Fibroblast of lung (primary cell): ENCODE data around the gene ZCCHC7.

Experiments
- EZH2 ChIP-seq: IDR thresholded peaks from 2 replicates; pipeline ENCODE4 v1.5.1; 2012; ENCODE audit warnings: low read length, control low read depth, mild to moderate bottlenecking; ENCODE audit errors: missing control alignments
- TF ChIP-seq, protein P1 (sequence below), 2 donors: IDR thresholded peaks in 1 of 2; conservative IDR thresholded peaks in 1 of 2; 1 replicate in 1 of 2; 2 replicates in 1 of 2; pipeline ENCODE4 v1.5.1; 2011 to 2012; ENCODE audit warnings: low read length in 2 of 2, control low read depth in 1 of 2, inconsistent platforms in 1 of 2, low read depth in 1 of 2, mild to moderate bottlenecking in 1 of 2

DNA sequence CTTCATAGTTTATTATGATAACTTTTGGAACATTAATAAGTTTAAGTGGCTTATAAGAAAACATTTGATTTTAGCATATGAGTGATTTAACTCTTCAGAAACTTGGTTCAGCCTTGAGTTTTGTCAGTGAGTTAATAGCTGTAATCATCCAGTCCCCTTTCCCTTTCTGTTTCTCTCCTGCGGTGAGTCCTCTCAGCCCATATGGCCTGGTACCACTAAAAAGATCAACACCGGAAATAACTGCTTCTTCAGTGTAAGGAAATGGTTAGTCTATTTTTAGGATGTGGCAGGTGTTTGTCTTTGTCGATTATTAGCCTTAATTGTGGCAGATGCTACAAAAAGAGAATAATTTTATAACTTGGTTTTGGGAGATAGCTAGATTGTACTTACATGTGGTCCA is 181.9 kb downstream of the ZCCHC7 start:
- TF ChIP-seq, protein P1, sequence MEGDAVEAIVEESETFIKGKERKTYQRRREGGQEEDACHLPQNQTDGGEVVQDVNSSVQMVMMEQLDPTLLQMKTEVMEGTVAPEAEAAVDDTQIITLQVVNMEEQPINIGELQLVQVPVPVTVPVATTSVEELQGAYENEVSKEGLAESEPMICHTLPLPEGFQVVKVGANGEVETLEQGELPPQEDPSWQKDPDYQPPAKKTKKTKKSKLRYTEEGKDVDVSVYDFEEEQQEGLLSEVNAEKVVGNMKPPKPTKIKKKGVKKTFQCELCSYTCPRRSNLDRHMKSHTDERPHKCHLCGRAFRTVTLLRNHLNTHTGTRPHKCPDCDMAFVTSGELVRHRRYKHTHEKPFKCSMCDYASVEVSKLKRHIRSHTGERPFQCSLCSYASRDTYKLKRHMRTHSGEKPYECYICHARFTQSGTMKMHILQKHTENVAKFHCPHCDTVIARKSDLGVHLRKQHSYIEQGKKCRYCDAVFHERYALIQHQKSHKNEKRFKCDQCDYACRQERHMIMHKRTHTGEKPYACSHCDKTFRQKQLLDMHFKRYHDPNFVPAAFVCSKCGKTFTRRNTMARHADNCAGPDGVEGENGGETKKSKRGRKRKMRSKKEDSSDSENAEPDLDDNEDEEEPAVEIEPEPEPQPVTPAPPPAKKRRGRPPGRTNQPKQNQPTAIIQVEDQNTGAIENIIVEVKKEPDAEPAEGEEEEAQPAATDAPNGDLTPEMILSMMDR (conservative IDR thresholded peaks at IDR 0.05 in 1 of 2, IDR thresholded peaks at IDR 0.05 in 1 of 2; ENCODE audit: low read depth in 1 of 2, low read length in 2 of 2) = no peak
- TF ChIP-seq EZH2 = no peak
